Ovary (tissue), 3 donors: ENCODE results near the gene LDLR.

Source experiments
- CTCF ChIP-seq, 3 donors: fragments of 450-650 bp in 2 of 3; fragments of 200-600 bp in 1 of 3; IDR thresholded peaks; one replicate each; pipeline versions ENCODE4 v1.5.1 to v1.8.0; 2016 to 2022; ENCODE audit warnings: antibody characterized with exemption in 3 of 3, mild to moderate bottlenecking in 1 of 3
- EP300 ChIP-seq: sonication (generic); formaldehyde crosslinking; IDR thresholded peaks from one replicate; pipeline ENCODE4 v1.6.1; 2017; ENCODE audit warnings: antibody characterized with exemption
- POLR2A ChIP-seq: fragments of 450-650 bp; IDR thresholded peaks from one replicate; pipeline ENCODE4 v1.6.1; 2017; ENCODE audit warnings: antibody characterized with exemption, mild to moderate bottlenecking, moderate library complexity
- donor health status: DM: no; HTN: no; CAD: no.

GRCh38 chr19:11138601-11139300 is 49.5 kb downstream of the LDLR start:
- TF ChIP-seq CTCF (IDR thresholded peaks at IDR 0.05) (no peak), EP300 (no peak), POLR2A (peak; percentile 9)
